Neuronal stem cell (in vitro differentiated cells): ENCODE data around the gene HES6.
A peak's percentile ranks its signal among the peaks of the same experiment; 100 is the strongest.

Source experiments
- DNase-seq: peaks from one replicate; pipeline ENCODE4 v3.0.0-alpha.2; 2013; ENCODE audit warnings: low spot score
- H2AFZ ChIP-seq: one replicate; pipeline ENCODE4 v1.6.1; 2013; ENCODE audit warnings: mild to moderate bottlenecking, low read length, inconsistent platforms
- H2AK5ac ChIP-seq: 2 replicates; pipeline ENCODE4 v1.6.1; 2013; ENCODE audit warnings: low read depth, mild to moderate bottlenecking, inconsistent platforms, low read length, moderate library complexity, mixed read lengths
- H2BK120ac ChIP-seq: 2 replicates; pipeline ENCODE4 v1.6.1; 2013; ENCODE audit warnings: low read depth, mild to moderate bottlenecking, inconsistent platforms, low read length, moderate library complexity, mixed read lengths
- H2BK12ac ChIP-seq: one replicate; pipeline ENCODE4 v1.6.1; 2013; ENCODE audit warnings: low read length, inconsistent platforms
- H2BK15ac ChIP-seq: 2 replicates; pipeline ENCODE4 v1.6.1; 2013; ENCODE audit warnings: mild to moderate bottlenecking, low read length, inconsistent platforms, mixed read lengths
- H2BK5ac ChIP-seq: one replicate; pipeline ENCODE4 v1.6.1; 2013; ENCODE audit warnings: inconsistent platforms, mild to moderate bottlenecking, low read length, moderate library complexity
- H3K14ac ChIP-seq: one replicate; pipeline ENCODE4 v1.6.1; 2013; ENCODE audit warnings: low read length, inconsistent platforms
- H3K18ac ChIP-seq: 2 replicates; pipeline ENCODE4 v1.6.1; 2013; ENCODE audit warnings: low read length, inconsistent platforms
- H3K23ac ChIP-seq: 2 replicates; pipeline ENCODE4 v1.6.1; 2013; ENCODE audit warnings: low read depth, mild to moderate bottlenecking, mixed read lengths, low read length, inconsistent platforms; ENCODE audit not compliant: poor library complexity
- H3K27ac ChIP-seq: replicated peaks from 3 replicates; pipeline ENCODE4 v1.5.1; 2013; ENCODE audit warnings: low read length, inconsistent platforms
- H3K27me3 ChIP-seq, 3 experiments: 2 replicates each; pipeline ENCODE4 v1.6.1; 2013; ENCODE audit warnings: low read length in 3 of 3, mild to moderate bottlenecking in 2 of 3, inconsistent platforms in 1 of 3, low read depth in 1 of 3, mixed read lengths in 1 of 3, moderate library complexity in 1 of 3; ENCODE audit not compliant: control insufficient read depth in 3 of 3, insufficient read depth in 3 of 3
- H3K36me3 ChIP-seq, 2 donors: replicated peaks in 1 of 2; 2 replicates each; pipeline ENCODE4 v1.6.1; 2013; ENCODE audit warnings: low read length in 2 of 2; ENCODE audit not compliant: control insufficient read depth in 2 of 2, insufficient read depth in 2 of 2
- H3K4ac ChIP-seq: 2 replicates; pipeline ENCODE4 v1.6.1; 2013; ENCODE audit warnings: inconsistent platforms, mild to moderate bottlenecking, low read length, moderate library complexity
- H3K4me1 ChIP-seq, 2 donors: 1 replicate in 1 of 2; 2 replicates in 1 of 2; pipeline ENCODE4 v1.6.1; 2013; ENCODE audit warnings: low read length in 2 of 2, low read depth in 1 of 2; ENCODE audit not compliant: control insufficient read depth in 2 of 2, insufficient read depth in 1 of 2
- H3K4me2 ChIP-seq: one replicate; pipeline ENCODE4 v1.6.1; 2013; ENCODE audit warnings: mild to moderate bottlenecking, low read length, inconsistent platforms; ENCODE audit not compliant: insufficient read depth, poor library complexity, severe bottlenecking
- H3K4me3 ChIP-seq, 2 donors: 2 replicates each; pipeline ENCODE4 v1.5.1; 2013; ENCODE audit warnings: low read length in 2 of 2, mild to moderate bottlenecking in 2 of 2, inconsistent platforms in 1 of 2, moderate library complexity in 1 of 2
- H3K79me1 ChIP-seq: one replicate; pipeline ENCODE4 v1.6.1; 2013; ENCODE audit warnings: low read depth, mild to moderate bottlenecking, inconsistent platforms, low read length, moderate library complexity
- H3K9ac ChIP-seq: one replicate; pipeline ENCODE4 v1.6.1; 2013; ENCODE audit warnings: mild to moderate bottlenecking, low read depth, low read length, inconsistent platforms; ENCODE audit not compliant: poor library complexity
- H3K9me3 ChIP-seq, 2 donors: replicated peaks in 1 of 2; 2 replicates each; pipeline versions ENCODE3 to v1.6.1; 2013; ENCODE audit warnings: low read length in 2 of 2, mild to moderate bottlenecking in 2 of 2, inconsistent platforms in 1 of 2, low read depth in 1 of 2, mixed read lengths in 1 of 2, moderate library complexity in 1 of 2; ENCODE audit not compliant: control insufficient read depth in 2 of 2, insufficient read depth in 1 of 2
- H4K8ac ChIP-seq: one replicate; pipeline ENCODE4 v1.6.1; 2013; ENCODE audit warnings: low read depth, mild to moderate bottlenecking, inconsistent platforms, low read length, moderate library complexity
- H4K91ac ChIP-seq: one replicate; pipeline ENCODE4 v1.6.1; 2013; ENCODE audit warnings: low read length, low read depth, mild to moderate bottlenecking, inconsistent platforms; ENCODE audit not compliant: poor library complexity
- WGBS, 2 donors: extraction: QIAGEN DNeasy Blood & Tissue Kit; methylation state at CpG; one replicate each; pipeline ENCODE4 v1.1.7; 2013; ENCODE audit warnings: missing lambda C conversion rate in 2 of 2, mixed read lengths in 1 of 2; ENCODE audit not compliant: insufficient read length in 2 of 2, insufficient replicate concordance in 1 of 2; ENCODE audit errors: extremely low coverage in 2 of 2; 5-methylcytosine and 5-hydroxymethylcytosine counted together

HES6 gene

GRCh38 chr2:238247841-238248453 is 8.1 kb upstream of the HES6 start:
- no peak for DNase-seq
- no peak overlapping the region for H3K4me2 ChIP-seq
- H4K91ac ChIP-seq, result no peak overlapping the region
- no peak overlapping the region for H2AFZ ChIP-seq
- peaks cover 0 to 2% of the 10 kb centered on the region in 2 donors for H3K4me1 ChIP-seq
- H3K27ac ChIP-seq, result no peak overlapping the region
- H3K9me3 ChIP-seq, result no peaks in the 10 kb centered on the region
- H3K9ac ChIP-seq, result no peak overlapping the region
- no CpG with 5 or more reads among the region's 10 CpGs for WGBS, 2 donors
- no peak overlapping the region for H2BK15ac ChIP-seq
- H3K14ac ChIP-seq, result no peak overlapping the region
- H4K8ac ChIP-seq, result no peak overlapping the region
- H2BK5ac ChIP-seq, result no peak overlapping the region
- H2BK120ac ChIP-seq, result no peak overlapping the region
- H3K18ac ChIP-seq, result peak overlapping the region; percentile 61
- H3K23ac ChIP-seq, result no peak overlapping the region
- no peak overlapping the region for H2AK5ac ChIP-seq
- no peaks in the 10 kb centered on the region for H3K27me3 ChIP-seq
- no peak overlapping the region for H3K4me3 ChIP-seq
- peaks cover 7 to 61% of the 10 kb centered on the region in 2 donors for H3K36me3 ChIP-seq
- H3K4ac ChIP-seq, result no peak overlapping the region
- H3K79me1 ChIP-seq, result no peaks in the 10 kb centered on the region
- no peak overlapping the region for H2BK12ac ChIP-seq

DNA sequence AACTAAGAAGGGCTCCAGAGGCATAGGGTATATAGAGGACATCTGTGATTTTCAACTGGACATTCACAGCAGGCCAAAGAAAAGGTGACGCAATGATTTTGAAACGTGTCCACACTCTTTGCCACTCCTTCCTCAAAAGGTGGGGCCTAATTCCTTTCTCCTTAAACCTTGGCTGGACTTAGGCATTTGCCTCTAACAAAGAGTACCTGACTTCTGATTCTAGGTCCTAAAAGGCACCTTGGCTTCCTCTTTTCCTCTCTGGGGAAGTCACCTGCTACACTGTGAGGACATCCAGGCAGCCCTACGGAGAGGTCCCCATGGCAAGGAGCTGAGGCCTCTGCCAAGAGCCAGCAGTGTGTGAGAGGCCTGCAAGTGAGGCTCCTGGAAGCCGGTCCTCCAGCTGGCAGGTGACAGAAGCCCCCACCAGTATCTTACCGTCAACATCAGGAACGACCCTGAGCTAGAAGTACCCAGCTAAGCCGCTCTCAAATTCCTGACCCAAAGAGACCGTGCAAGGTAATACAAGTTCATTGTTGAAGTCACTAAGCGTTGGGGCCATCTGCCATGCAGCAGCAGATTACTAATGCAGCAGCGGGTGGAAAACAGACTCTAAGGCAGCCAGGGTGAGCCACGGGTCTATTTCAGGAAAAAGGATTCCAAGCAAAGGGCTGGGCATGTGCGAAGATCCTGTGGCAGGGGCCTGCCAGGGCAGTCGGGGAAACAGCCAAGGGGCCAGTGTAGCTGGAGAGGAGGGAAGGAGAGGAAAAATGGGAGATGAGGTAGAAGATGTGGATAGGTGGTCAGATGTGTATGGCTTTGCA is 7.4 kb upstream of the HES6 start:
- no peaks in the 10 kb centered on the region for H3K79me1 ChIP-seq
- no peak overlapping the region for H2AFZ ChIP-seq
- H3K27me3 ChIP-seq, result peaks cover 0 to 1% (median 0%) of the 10 kb centered on the region in 3 experiments
- H3K4me1 ChIP-seq, result peaks cover 0 to 8% of the 10 kb centered on the region in 2 donors
- no peak overlapping the region for H3K4ac ChIP-seq
- no peak overlapping the region for H3K14ac ChIP-seq
- H4K91ac ChIP-seq, result no peak overlapping the region
- no CpG with 5 or more reads among the region's 13 CpGs for WGBS, 2 donors
- H2BK12ac ChIP-seq, result no peak overlapping the region
- no peak overlapping the region for H3K18ac ChIP-seq
- no peak for DNase-seq
- H3K4me2 ChIP-seq, result no peak overlapping the region
- H3K36me3 ChIP-seq, result peaks cover 7 to 54% of the 10 kb centered on the region in 2 donors
- no peak overlapping the region for H3K4me3 ChIP-seq
- no peak overlapping the region for H2BK5ac ChIP-seq
- H2BK15ac ChIP-seq, result no peak overlapping the region
- no peaks in the 10 kb centered on the region for H3K9me3 ChIP-seq
- no peak overlapping the region for H2AK5ac ChIP-seq
- H2BK120ac ChIP-seq, result no peak overlapping the region
- no peak overlapping the region for H4K8ac ChIP-seq
- H3K9ac ChIP-seq, result no peak overlapping the region
- no peak overlapping the region for H3K27ac ChIP-seq
- no peak overlapping the region for H3K23ac ChIP-seq

GRCh38 chr2:238244151-238244550 is 4.3 kb upstream of the HES6 start:
- Histone ChIP-seq H2BK5ac (no peak overlapping the region), H3K36me3 (peaks cover 4 to 32% of the 10 kb centered on the region in 2 donors), H3K9me3 (no peaks in the 10 kb centered on the region), H3K4me1 (peaks cover 4 to 12% of the 10 kb centered on the region in 2 donors), H3K27me3 (peaks cover 0 to 13% (median 0%) of the 10 kb centered on the region in 3 experiments), H3K4me3 (no peak overlapping the region), H3K4ac (no peak overlapping the region), H4K91ac (no peak overlapping the region), H2BK120ac (no peak overlapping the region), H3K14ac (no peak overlapping the region), H2AK5ac (no peak overlapping the region), H2AFZ (no peak overlapping the region), H2BK15ac (no peak overlapping the region), H3K18ac (no peak overlapping the region), H2BK12ac (no peak overlapping the region), H3K9ac (no peak overlapping the region), H4K8ac (no peak overlapping the region), H3K4me2 (no peak overlapping the region), H3K23ac (no peak overlapping the region), H3K79me1 (no peaks in the 10 kb centered on the region), H3K27ac (no peak overlapping the region)
- no peak for DNase-seq
- WGBS, 2 donors, result no CpG with 5 or more reads among the region's 5 CpGs

- Histone ChIP-seq H3K9me3 (peaks cover 3% of the 10 kb centered on the region in 2 donors), H3K4ac (no peak overlapping the region), H2BK15ac (no peak overlapping the region), H3K36me3 (peaks cover 4 to 32% of the 10 kb centered on the region in 2 donors), H3K4me1 (peaks cover 5 to 13% of the 10 kb centered on the region in 2 donors), H4K8ac (no peak overlapping the region), H3K27ac (no peak overlapping the region), H3K79me1 (peaks cover 4% of the 10 kb centered on the region), H2BK5ac (no peak overlapping the region), H2BK120ac (no peak overlapping the region), H3K14ac (no peak overlapping the region), H2AK5ac (no peak overlapping the region), H3K4me2 (no peak overlapping the region), H2AFZ (no peak overlapping the region), H4K91ac (no peak overlapping the region), H2BK12ac (no peak overlapping the region), H3K18ac (no peak overlapping the region), H3K23ac (no peak overlapping the region), H3K9ac (no peak overlapping the region), H3K4me3 (no peak overlapping the region), H3K27me3 (peaks cover 0 to 18% (median 4%) of the 10 kb centered on the region in 3 experiments)
- DNase-seq, result no peak
- no CpG with 5 or more reads among the region's 10 CpGs for whole genome bisulfite sequencing, 2 donors
Observed at GRCh38 chr2:238243496-238244076, 3.7 kb upstream of the HES6 start.
